ENCODE results near the gene SCGN.

The SCGN gene

GRCh38 chr6:25641377-25641776 is 10.6 kb upstream of the SCGN start:
- DNase-seq = no peak

DNA sequence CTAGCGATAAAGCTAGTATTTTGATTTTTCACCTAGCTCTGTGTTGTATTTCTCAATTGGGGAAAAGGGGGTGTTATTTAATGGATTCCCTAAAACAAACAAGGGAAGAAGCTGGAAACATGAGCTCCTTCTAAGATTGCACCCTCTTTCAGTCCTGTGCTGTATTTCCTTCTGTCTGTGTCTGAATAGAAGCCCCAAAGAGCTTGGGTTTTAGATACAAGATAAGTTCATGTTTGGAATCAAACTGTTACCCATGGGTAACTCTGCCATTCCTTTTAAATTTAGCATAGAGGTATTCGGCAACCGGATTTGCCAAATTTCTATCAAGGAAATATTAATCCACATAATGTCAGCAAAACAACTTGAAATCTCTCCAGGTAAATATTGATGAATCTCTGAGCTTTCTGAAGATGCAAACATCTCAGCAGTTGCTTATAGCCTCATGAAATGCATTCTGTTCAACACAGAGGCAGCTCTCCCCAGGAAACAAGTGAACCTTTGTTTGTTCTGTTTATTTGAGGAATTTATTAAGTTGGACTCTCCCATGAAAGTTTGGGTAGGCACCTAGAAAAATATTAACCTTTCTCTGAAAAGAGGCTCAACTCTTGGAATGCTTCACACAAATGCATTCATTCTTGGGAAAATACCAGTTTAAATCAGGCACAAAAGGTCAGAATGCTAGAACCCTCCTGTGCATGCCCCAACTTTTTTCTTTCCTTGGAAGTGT is 9.9 kb upstream of the SCGN start:
- DNase-seq = no peak

DNA sequence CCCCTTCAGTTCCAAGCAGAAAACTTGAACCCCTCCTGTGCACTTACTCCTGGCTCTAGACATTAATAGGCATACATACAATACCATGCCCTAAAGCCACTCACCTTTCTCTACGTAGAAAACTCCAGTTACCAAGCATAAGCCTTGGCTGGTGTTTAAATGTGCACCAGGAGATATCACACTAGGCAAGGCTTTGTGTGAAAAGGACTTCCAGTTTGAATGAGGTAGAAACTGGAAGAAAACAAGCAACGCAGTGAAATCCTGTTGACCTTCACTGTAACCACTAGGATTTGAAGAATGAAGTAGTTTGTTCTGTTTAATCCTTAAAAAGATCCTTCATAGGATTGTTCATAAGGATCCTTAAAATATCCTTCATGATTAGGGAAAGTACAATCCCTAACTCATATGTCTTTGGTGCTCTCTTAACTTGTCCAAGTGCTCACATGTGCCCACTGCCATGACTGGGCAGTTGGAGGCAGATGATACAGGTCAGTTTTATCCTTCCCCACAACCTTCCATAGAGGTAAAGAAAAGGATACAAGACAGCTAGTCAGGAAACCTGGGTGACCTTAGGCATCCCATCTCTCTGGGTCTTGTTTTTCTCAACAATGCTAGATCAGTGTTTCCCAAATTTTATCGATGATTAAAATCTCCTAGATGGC is 9.2 kb upstream of the SCGN start:
- no peak for DNase-seq

DNA sequence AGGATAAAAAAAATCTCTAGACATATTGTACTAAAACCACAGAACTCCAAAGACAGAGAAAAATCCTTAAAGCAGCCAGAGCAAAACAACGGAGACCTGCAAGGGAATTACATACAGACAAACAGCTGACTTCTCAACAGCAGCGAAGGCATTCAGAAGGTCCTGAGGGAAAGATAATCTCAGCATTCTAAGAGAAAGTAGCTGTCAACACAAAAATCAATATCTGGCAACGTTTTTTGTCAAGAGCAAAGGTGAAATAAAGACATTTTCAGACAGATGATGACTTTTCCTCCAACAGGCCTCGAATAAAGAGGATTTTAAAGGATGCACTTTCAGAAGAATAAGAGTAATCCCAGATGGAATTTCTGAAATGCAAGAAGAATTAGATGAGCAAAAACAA is 6.1 kb upstream of the SCGN start:
- no peak for DNase-seq

GRCh38 chr6:25649611-25650010 is 2.4 kb upstream of the SCGN start:
- DNase-seq = no peak

- DNase-seq = no peak
Observed at GRCh38 chr6:25655723-25656122, 3.7 kb downstream of the SCGN start.

DNA sequence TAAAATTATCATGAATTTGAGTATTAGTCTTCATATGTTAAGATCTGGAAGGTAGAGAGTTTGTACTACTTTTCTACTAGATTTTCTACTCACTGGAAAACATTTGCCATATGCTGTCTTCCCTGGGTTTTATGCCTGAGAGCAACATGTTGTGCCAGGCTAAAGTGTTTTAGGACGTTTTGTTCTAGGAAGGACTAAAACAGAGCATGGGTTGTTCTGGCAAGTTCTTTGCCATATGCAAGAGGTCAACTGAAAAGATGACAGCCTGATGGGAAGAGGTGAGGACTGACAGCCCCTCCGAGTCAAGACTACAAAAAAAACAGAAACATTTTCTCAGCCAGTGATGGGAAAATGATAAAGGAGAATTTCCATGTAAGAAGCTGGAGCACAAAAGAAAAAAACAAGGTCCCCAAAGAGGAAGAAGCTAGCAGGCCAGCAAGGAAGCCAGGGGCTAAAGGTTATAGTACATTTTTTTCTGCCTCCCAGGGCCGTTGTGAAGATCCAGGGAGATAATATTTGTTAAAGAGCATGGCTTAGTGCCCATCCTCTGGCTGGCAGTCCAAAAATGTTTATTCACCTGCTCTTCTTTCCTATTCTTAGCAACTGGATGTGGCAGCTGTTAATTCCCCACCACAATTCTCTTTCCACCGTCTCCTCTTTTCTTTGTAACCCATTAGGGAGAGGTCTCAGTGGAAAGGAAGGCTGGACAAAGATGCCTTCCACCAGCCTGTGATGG is 7.8 kb downstream of the SCGN start:
- no peak for DNase-seq

DNA sequence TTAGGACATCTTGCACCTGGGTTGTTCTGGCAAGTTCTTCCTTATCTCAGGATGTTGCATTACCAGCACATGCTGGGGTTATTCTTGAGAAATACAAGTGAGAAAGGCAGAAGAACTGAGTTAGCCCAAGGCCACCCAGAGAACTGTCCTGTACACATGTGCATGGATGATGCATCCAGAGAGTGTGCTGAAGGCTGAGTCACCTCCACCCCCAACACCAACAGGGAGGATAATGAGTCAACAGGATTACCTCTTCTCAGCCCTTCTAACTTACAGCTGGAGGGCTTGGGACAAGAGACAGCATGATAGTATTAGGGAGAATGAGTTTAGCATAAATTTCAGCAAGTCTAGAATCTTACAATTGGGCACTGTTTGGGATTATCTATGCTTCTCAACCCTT is 8.5 kb downstream of the SCGN start:
- DNase-seq = no peak

GRCh38 chr6:25661129-25661779 is 9.2 kb downstream of the SCGN start:
- no peak for DNase-seq

DNA sequence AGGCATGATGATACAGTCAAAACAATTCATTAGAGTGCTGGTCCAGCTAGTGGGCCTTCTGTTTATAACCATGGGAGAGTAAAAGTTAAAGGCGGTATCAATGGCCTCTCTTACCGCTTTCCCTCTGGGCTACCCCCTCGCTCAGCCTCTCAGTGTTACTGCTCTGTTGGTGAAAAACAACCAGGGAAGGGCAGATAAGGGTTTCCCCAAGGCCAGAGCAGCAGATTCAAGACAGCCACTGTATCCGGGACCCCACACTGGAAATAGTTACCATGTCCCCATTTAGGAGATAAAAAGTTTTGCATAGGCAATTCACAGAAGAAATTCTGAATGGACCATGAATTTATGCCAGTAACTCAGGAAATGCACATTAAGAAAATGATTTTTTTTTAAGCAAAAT is 13.4 kb downstream of the SCGN start:
- no peak for DNase-seq

DNA sequence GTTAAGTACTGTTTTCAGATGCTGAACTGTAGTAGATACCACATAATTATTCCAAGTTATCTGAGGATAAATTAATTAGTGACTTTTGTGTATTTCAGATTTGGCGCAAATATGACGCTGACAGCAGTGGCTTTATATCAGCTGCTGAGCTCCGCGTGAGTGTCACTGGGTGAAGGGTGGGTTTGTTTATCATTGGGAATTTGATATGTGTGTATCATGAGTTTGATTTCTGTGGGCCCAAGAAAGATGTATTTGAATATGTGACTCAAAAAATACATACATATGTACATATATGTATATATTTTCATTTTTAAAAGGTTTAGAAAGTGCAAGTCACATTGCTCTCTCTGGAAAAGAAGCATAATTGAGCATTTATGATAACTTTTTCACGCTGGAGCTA is 17.4 kb downstream of the SCGN start:
- no peak for DNase-seq

GRCh38 chr6:25670208-25670607 is 18.2 kb downstream of the SCGN start:
- no peak for DNase-seq

GRCh38 chr6:25670793-25671513 is 18.9 kb downstream of the SCGN start:
- no peak for DNase-seq

DNA sequence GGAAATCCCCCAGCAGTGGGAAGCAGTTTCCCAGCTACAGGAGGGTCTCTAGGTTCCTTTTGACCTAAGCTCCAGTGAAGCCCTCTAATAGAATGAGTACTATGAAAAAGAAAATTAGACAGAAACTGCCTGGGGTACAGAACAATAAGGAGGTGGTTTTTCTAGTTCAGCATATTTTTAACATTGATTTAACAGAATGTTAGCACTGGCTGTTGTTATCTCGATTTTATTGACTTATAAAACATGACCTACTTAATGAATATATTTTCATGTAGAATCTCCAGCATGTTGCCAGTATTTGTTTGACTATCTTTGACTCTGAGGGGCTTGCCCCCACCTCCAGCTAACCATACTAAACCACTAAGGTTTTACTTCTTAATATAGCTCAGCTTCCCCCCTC is 19.6 kb downstream of the SCGN start:
- DNase-seq = no peak

GRCh38 chr6:25675167-25675566 is 23.2 kb downstream of the SCGN start:
- no peak for DNase-seq

DNA sequence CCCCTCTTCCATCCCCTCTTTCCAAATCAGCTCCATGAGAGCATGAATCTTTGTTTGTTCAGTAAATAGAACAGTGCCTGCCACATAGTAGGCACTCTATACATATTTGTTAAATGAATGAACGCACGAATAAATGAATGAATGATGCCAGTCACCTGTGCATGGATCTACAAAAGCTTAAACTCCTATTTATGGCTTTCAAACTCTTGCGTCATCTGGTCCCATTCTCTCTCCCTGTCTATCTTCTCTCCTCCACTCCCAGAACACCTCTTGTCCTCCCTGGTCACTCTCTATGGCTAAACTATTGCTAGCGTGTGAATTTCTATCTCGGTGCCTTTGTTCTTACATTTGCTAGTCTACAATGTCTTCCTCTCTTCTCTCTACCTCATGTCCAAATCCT is 24.8 kb downstream of the SCGN start:
- no peak for DNase-seq

DNA sequence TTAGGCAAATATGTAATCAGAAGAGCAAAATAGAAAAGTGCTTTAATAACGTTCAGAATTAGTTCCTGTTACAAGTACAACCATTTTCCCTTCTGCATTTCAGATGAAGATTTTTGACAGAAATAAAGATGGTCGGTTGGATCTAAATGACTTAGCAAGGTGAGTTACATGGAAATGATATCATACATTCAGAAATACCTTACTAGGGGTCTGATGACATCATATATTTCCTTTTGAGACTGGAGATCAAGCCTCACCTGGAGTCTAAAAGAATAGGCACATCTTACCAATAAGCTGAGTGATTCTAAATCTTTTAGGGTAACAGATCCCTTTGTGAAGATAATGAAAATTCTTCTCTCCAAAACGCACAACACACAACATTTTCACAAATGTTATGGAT is 29.8 kb downstream of the SCGN start:
- DNase-seq = no peak

- no peak for DNase-seq
Observed at GRCh38 chr6:25682324-25682723, 30.3 kb downstream of the SCGN start.

- DNase-seq = no peak
Observed at GRCh38 chr6:25684565-25684964, 32.5 kb downstream of the SCGN start.

DNA sequence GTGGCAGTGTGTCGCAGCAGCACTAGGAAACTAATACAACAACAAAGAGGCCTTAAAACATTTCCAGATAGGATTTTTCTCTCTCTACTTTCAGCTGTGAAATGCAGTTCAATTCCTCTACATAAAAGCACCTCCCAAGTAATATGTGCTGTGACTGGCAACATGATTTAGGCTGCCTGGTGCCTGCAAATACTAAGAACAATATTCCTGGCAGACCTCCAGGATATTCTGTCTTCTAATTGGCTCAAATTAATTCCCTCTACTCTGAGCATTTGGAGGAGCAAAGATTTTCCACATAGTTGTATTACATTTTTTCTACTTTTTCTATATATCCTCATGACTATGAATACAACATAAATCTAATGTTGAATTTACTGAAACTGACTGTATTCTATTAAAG is 33.2 kb downstream of the SCGN start:
- DNase-seq = no peak

GRCh38 chr6:25685896-25686295 is 33.9 kb downstream of the SCGN start:
- no peak for DNase-seq

GRCh38 chr6:25686856-25687255 is 34.8 kb downstream of the SCGN start:
- DNase-seq = no peak

GRCh38 chr6:25689966-25690365 is 38.0 kb downstream of the SCGN start:
- no peak for DNase-seq

Measured in CD4-positive, alpha-beta T cell treated with Interleukin-4 for 4 hours (primary cell).